SK-N-MC (cell line): ENCODE measurements around the gene SF1.

Experiments
- EZH2 ChIP-seq: fragments of 200-600 bp; sonication (generic); IDR thresholded peaks from one replicate; pipeline ENCODE4 v1.6.1; 2017; ENCODE audit warnings: antibody characterized with exemption
- FOXP2 ChIP-seq: optimal IDR thresholded peaks from 2 replicates; pipeline ENCODE3; 2011; ENCODE audit warnings: mild to moderate bottlenecking, moderate library complexity; ENCODE audit not compliant: insufficient read depth; ENCODE audit errors: extremely low read length, control extremely low read depth
- POLR2AphosphoS5 ChIP-seq: IDR thresholded peaks from 2 replicates; pipeline ENCODE4 v1.6.1; 2012; ENCODE audit warnings: mild to moderate bottlenecking, low read depth, low read length, borderline replicate concordance

- no peak for TF ChIP-seq EZH2
- no peak for TF ChIP-seq POLR2AphosphoS5
- no peak for TF ChIP-seq FOXP2
Observed at GRCh38 chr11:64772303-64773018, 5.9 kb downstream of the SF1 start.
